Left ventricle myocardium inferior (tissue), 1 donor: ENCODE results near the gene CAMK2A. TPM values are rescaled to one million over a fixed set of nuclear protein-coding genes. Genes with fewer than 3 reads are reported as not detected.

Experiments
- DNase-seq: peaks from one replicate; pipeline ENCODE4 v3.0.0-alpha.2; 2020
- H3K27ac ChIP-seq: fragments of 200-600 bp; replicated peaks from 2 replicates; pipeline ENCODE4 v1.8.0; 2021
- H3K27me3 ChIP-seq: fragments of 200-600 bp; 2 replicates; pipeline ENCODE4 v1.8.0; 2021; ENCODE audit warnings: low read depth
- H3K36me3 ChIP-seq: fragments of 200-600 bp; 2 replicates; pipeline ENCODE4 v1.8.0; 2021
- H3K4me1 ChIP-seq: fragments of 200-600 bp; 2 replicates; pipeline ENCODE4 v1.8.0; 2021
- H3K4me3 ChIP-seq: fragments of 200-600 bp; 2 replicates; pipeline ENCODE4 v1.8.0; 2021; ENCODE audit warnings: mild to moderate bottlenecking, moderate library complexity
- H3K9me3 ChIP-seq: fragments of 200-600 bp; replicated peaks from 2 replicates; pipeline ENCODE4 v1.8.0; 2021
- intact Hi-C: fragments of 100-400 bp; cut with micrococcal nuclease; formaldehyde crosslinking; loops from one replicate; pipeline ENCODE4 v1.11.0; 2022
- total RNA-seq: library from RNA; stranded (reverse); fragmentation: NEBNext Ultra II Directional; extraction: Animal tissue kit (Norgen Biotek cat#: 25700); gene quantifications from one replicate; pipeline ENCODE4 v1.2.1, GENCODE V29; 2021
- TF ChIP-seq, protein P1 (sequence below): fragments of 200-600 bp; IDR thresholded peaks from 2 replicates; pipeline ENCODE4 v1.8.0; 2021; ENCODE audit warnings: antibody characterized with exemption, mild to moderate bottlenecking, borderline replicate concordance
- donor health status: DM: no; HTN: yes; CAD: no; lungs with severe emphysema.

The CAMK2A gene
- total RNA-seq, 1 donor from 2014 or later = 19.4 TPM

DNA sequence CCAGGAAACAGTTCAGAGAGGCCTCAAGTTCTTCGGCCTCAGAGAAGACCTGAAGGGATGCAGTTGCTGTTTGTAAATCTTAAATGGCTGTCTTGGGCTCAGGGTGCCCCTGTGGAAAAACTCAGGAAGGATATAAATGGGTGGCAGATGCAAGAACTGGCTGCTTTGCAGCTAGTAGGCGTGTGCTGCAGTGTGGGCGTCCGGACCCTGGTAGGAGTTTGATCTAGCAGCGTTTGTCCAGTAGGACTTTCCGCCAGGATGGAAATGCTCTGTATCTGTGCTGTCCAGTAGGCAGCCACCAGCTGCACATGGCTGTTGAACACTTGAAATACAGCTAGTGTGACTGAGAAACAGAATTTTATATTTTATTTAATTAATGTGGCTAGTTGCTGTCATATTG, 115.3 kb downstream of the CAMK2A start:
- Histone ChIP-seq H3K4me3 (no peak overlapping the region), H3K4me1 (peaks cover 2% of the 10 kb centered on the region), H3K27ac (no peak overlapping the region), H3K27me3 (peaks cover 11% of the 10 kb centered on the region), H3K36me3 (no peaks in the 10 kb centered on the region), H3K9me3 (no peaks in the 10 kb centered on the region)
- DNase-seq = no peak
- TF ChIP-seq, protein P1, sequence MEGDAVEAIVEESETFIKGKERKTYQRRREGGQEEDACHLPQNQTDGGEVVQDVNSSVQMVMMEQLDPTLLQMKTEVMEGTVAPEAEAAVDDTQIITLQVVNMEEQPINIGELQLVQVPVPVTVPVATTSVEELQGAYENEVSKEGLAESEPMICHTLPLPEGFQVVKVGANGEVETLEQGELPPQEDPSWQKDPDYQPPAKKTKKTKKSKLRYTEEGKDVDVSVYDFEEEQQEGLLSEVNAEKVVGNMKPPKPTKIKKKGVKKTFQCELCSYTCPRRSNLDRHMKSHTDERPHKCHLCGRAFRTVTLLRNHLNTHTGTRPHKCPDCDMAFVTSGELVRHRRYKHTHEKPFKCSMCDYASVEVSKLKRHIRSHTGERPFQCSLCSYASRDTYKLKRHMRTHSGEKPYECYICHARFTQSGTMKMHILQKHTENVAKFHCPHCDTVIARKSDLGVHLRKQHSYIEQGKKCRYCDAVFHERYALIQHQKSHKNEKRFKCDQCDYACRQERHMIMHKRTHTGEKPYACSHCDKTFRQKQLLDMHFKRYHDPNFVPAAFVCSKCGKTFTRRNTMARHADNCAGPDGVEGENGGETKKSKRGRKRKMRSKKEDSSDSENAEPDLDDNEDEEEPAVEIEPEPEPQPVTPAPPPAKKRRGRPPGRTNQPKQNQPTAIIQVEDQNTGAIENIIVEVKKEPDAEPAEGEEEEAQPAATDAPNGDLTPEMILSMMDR = no peak
- intact Hi-C loops = no loop called here

DNA sequence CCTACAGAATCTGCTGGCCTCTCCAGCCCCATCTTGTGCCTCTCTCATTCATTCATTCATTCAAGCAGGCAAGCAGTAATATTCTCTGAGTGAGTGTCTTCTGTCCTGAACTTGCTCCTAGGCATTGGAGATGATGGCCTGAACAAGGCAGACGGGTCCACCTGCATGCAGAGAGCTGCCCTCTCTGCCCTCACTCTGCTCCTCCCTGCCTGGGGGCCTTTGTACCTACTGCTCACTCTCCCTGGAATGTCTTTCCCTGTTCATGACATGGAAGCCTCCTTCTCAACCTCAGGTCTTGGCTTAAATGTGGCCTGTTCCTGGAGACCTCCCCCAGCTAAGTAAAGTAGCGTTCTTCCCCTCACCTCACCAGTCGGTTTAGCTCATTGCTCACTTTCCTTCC, 116.4 kb downstream of the CAMK2A start:
- TF ChIP-seq, protein P1 = no peak
- H3K36me3 ChIP-seq = no peaks in the 10 kb centered on the region
- H3K4me3 ChIP-seq = no peak overlapping the region
- DNase-seq = no peak
- H3K27me3 ChIP-seq = peaks cover 13% of the 10 kb centered on the region
- no peaks in the 10 kb centered on the region for H3K9me3 ChIP-seq
- H3K4me1 ChIP-seq = peaks cover 10% of the 10 kb centered on the region
- intact Hi-C loops = no loop called here
- no peak overlapping the region for H3K27ac ChIP-seq

DNA sequence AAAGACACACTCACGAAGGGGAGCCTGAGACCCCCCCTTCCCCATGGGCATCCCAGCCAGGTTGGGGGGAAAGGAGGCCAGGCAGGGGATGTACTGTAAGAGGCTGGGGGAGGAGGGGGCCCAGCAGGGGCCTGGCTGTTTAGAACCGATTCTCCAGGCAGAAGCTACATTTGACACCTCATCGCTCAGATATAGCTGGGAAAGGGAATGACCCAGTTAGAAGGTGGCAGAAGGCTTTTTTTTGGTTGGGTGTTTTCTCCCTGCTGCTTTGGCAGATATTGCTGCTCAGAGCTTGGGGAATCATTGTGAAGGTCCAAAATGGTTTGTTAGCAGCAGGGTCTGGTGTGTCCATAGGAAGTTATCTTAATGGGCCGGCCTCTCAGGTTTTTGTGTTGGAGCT, 117.0 kb downstream of the CAMK2A start:
- no peak for DNase-seq
- intact Hi-C loops = no loop called here
- Histone ChIP-seq H3K36me3 (no peaks in the 10 kb centered on the region), H3K4me3 (no peak overlapping the region), H3K27me3 (peaks cover 19% of the 10 kb centered on the region), H3K4me1 (peaks cover 10% of the 10 kb centered on the region), H3K9me3 (no peaks in the 10 kb centered on the region), H3K27ac (no peak overlapping the region)
- TF ChIP-seq, protein P1 = no peak

DNA sequence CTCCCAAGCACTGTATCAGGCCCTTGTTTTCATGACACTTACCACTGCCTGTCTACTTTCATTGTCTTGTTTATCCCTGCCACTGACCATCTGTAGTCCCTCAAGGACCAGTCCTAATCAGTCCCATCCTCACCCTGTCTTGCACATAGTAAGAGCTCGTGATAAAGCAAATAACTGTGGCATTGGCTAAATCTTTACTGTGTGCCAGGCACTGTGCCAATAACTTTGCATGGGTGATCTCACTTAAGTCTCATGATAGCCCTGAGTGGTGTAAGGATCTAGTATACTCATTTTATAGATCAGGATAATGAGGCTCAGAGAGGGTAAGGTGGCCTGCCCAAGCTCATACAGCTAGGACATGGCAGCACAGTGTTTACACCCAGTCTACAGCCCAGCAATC, 117.4 kb downstream of the CAMK2A start:
- no peak for DNase-seq
- TF ChIP-seq, protein P1 = no peak
- no peaks in the 10 kb centered on the region for H3K36me3 ChIP-seq
- peaks cover 10% of the 10 kb centered on the region for H3K4me1 ChIP-seq
- H3K9me3 ChIP-seq = no peaks in the 10 kb centered on the region
- no peak overlapping the region for H3K4me3 ChIP-seq
- intact Hi-C loops = no loop called here
- peaks cover 23% of the 10 kb centered on the region for H3K27me3 ChIP-seq
- H3K27ac ChIP-seq = no peak overlapping the region

Other genes with a start within 250 kb of the CAMK2A start
- 15.5 TPM for gene CSF1R, start 203.2 kb downstream of the CAMK2A start, total RNA-seq
- 39.7 TPM for gene PDGFRB, start 133.9 kb downstream of the CAMK2A start, total RNA-seq
- gene CDX1, start 123.0 kb downstream of the CAMK2A start, total RNA-seq = not detected
- gene SLC6A7, start 99.7 kb downstream of the CAMK2A start, total RNA-seq = not detected
- gene ARSI, start 13.1 kb upstream of the CAMK2A start, total RNA-seq = 0.16 TPM
- 19.3 TPM for gene TCOF1, start 67.9 kb upstream of the CAMK2A start, total RNA-seq
- gene CD74, start 123.1 kb upstream of the CAMK2A start, total RNA-seq = 251 TPM
- 1,202 TPM for gene RPS14, start 160.0 kb upstream of the CAMK2A start, total RNA-seq
- gene NDST1, start 218.4 kb upstream of the CAMK2A start, total RNA-seq = 58.9 TPM